SU-DHL-6 (cell line): Measurements from ENCODE around the gene IGLL5.

Experiments
- H2AFZ ChIP-seq: fragments of 200-600 bp; sonication (generic); 2 replicates; pipeline ENCODE4 v1.6.1; 2014; ENCODE audit warnings: low read depth, mild to moderate bottlenecking, moderate library complexity, mixed read lengths, antibody characterized with exemption, low read length; ENCODE audit not compliant: severe bottlenecking
- H3F3A ChIP-seq: fragments of 200-600 bp; shearing (Covaris generic); 2 replicates; pipeline ENCODE4 v1.6.0; 2016; ENCODE audit warnings: antibody characterized with exemption, mild to moderate bottlenecking; ENCODE audit not compliant: insufficient read depth
- H3K27ac ChIP-seq: fragments of 200-600 bp; sonication (generic); 2 replicates; pipeline ENCODE4 v1.5.1; 2016; ENCODE audit warnings: low read depth, mild to moderate bottlenecking, low read length, moderate library complexity, mixed read lengths
- H3K27me3 ChIP-seq: fragments of 200-600 bp; sonication (generic), shearing (Covaris generic); 2 replicates; pipeline ENCODE4 v1.6.0; 2014; ENCODE audit warnings: mild to moderate bottlenecking, low read length
- H3K36me3 ChIP-seq: fragments of 200-600 bp; sonication (generic); 2 replicates; pipeline ENCODE4 v1.6.1; 2014; ENCODE audit warnings: mild to moderate bottlenecking, low read length, mixed read lengths
- H3K4me2 ChIP-seq: fragments of 300-600, 200-600 bp; shearing (Covaris generic), sonication (generic); 2 replicates; pipeline ENCODE4 v1.6.0; 2014; ENCODE audit warnings: low read length, low read depth, mild to moderate bottlenecking; ENCODE audit not compliant: poor library complexity, severe bottlenecking
- H3K4me3 ChIP-seq: fragments of 200-600 bp; sonication (generic); 2 replicates; pipeline ENCODE4 v1.5.1; 2014; ENCODE audit warnings: antibody characterized with exemption, low read length, mild to moderate bottlenecking, mixed read lengths; ENCODE audit not compliant: insufficient read depth, poor library complexity, severe bottlenecking
- H3K79me2 ChIP-seq: fragments of 200-600 bp; sonication (generic); 2 replicates; pipeline ENCODE4 v1.6.1; 2014; ENCODE audit warnings: mild to moderate bottlenecking, low read length, moderate library complexity; ENCODE audit not compliant: insufficient read depth
- H3K9ac ChIP-seq: fragments of 200-600 bp; sonication (generic); 2 replicates; pipeline ENCODE4 v1.7.0; 2014; ENCODE audit warnings: mild to moderate bottlenecking, low read length
- H3K9me2 ChIP-seq: fragments of 200-600 bp; sonication (generic); replicated peaks from 2 replicates; pipeline ENCODE4 v1.6.1; 2014; ENCODE audit warnings: low read length; ENCODE audit not compliant: insufficient read depth
- H3K9me3 ChIP-seq: fragments of 200-600 bp; sonication (generic); 2 replicates; pipeline ENCODE4 v1.6.1; 2014; ENCODE audit warnings: low read length, mixed read lengths; ENCODE audit not compliant: insufficient read depth
- H4K20me1 ChIP-seq: fragments of 200-600 bp; sonication (generic); 2 replicates; pipeline ENCODE4 v1.6.1; 2014; ENCODE audit warnings: low read depth, mild to moderate bottlenecking, antibody characterized with exemption, low read length, moderate library complexity, mixed read lengths
- EZH2phosphoT487 ChIP-seq: fragments of 200-600 bp; sonication (generic), shearing (Covaris generic); conservative IDR thresholded peaks from 2 replicates; pipeline ENCODE4 v1.6.1; 2018; ENCODE audit warnings: mild to moderate bottlenecking, antibody characterized with exemption, low read length, moderate library complexity, mixed read lengths
- TF ChIP-seq, protein P1 (sequence below): fragments of 200-600 bp; sonication (generic); IDR thresholded peaks from one replicate; pipeline ENCODE4 v1.5.1; 2017; ENCODE audit warnings: antibody characterized with exemption, mild to moderate bottlenecking, low read length, moderate library complexity; ENCODE audit not compliant: insufficient read depth, poor library complexity, severe bottlenecking

IGLL5 gene

DNA sequence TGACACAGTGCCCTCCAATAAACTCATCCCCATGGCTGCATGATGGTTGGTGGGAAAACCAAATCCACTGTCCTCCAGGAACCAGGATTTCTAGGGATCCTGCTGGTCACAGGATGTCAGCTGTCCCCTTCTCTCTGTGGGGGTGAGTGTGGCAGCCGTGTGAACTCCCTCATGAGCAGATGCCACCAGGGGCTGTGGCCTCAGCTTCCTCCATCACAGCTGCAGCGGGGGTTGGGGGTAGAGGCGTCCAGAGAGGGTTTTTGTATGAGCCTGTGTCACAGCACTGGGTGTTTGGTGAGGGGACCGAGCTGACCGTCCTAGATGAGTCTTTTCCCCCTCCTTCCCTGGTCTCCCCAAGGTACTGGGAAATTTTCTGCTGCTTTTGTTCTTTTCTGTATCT lies 26.4 kb downstream of the IGLL5 start:
- no peak for TF ChIP-seq EZH2phosphoT487
- TF ChIP-seq, protein P1, sequence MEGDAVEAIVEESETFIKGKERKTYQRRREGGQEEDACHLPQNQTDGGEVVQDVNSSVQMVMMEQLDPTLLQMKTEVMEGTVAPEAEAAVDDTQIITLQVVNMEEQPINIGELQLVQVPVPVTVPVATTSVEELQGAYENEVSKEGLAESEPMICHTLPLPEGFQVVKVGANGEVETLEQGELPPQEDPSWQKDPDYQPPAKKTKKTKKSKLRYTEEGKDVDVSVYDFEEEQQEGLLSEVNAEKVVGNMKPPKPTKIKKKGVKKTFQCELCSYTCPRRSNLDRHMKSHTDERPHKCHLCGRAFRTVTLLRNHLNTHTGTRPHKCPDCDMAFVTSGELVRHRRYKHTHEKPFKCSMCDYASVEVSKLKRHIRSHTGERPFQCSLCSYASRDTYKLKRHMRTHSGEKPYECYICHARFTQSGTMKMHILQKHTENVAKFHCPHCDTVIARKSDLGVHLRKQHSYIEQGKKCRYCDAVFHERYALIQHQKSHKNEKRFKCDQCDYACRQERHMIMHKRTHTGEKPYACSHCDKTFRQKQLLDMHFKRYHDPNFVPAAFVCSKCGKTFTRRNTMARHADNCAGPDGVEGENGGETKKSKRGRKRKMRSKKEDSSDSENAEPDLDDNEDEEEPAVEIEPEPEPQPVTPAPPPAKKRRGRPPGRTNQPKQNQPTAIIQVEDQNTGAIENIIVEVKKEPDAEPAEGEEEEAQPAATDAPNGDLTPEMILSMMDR, result no peak
- H3K27me3 ChIP-seq, result no peaks in the 10 kb centered on the region
- no peaks in the 10 kb centered on the region for H4K20me1 ChIP-seq
- H3K4me3 ChIP-seq, result no peak overlapping the region
- no peaks in the 10 kb centered on the region for H3K9me3 ChIP-seq
- H3F3A ChIP-seq, result peaks cover 21% of the 10 kb centered on the region
- 0 out of 2 replicates have a peak, but pooled peaks cover 5% of the 10 kb centered on the region for H3K79me2 ChIP-seq
- H3K9me2 ChIP-seq, result no peaks in the 10 kb centered on the region
- no peaks in the 10 kb centered on the region for H3K36me3 ChIP-seq
- H3K4me2 ChIP-seq, result peak overlapping the region; percentile 36
- peak overlapping the region; percentile 61 for H3K27ac ChIP-seq
- peak overlapping the region; percentile 41; the same call in 1 of the 2 replicates for H3K9ac ChIP-seq
- no peak overlapping the region for H2AFZ ChIP-seq

DNA sequence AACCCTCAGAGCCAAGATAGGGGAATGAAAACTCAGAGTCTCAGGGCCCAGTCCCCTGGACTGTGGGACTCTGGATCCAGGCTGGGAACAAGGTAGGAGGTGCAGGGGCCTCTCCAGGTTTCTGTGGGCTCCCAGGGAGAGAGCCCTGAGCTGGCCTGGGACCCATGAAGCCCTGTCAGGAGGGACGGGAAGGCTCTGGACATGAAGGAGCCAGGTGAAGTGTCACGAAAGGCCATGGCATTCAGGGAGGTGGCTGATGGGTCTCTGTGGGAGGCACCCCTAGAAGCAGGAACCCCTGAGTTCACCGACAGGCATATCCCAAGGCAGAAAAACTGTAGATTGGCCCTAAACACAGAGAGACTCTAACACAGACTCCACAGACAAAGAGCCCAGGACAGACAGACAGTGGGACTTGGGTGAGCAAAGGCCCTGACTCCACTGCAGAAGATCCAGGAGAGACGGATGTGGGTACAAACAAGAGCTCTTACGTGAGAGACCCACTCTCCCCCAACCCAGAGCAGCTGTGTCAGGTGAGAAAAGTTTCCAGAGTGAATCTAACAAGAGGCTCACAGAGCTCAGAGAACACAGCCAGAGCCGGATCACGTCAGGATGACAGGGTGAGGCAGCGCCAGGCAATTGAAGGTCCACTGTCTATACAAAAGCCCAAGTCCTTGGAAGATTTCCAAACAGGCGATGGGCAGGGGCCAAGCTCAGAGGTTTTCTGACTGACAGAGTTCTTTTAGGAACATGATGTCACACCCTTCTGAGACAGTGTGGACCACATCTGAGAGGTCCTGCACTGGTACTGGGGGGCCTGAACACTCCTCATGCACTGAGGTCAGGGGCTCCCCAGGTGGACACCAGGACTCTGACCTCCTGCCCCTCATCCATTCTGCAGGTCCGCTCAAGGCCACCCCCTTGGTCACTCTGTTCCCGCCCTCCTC lies 27.4 kb downstream of the IGLL5 start:
- Histone ChIP-seq H3F3A (peaks cover 11% of the 10 kb centered on the region; the same call in 1 of the 2 replicates), H3K36me3 (no peaks in the 10 kb centered on the region), H3K4me2 (peak overlapping the region; percentile 36), H3K9ac (peak overlapping the region; percentile 41; the same call in 1 of the 2 replicates), H3K27me3 (no peaks in the 10 kb centered on the region), H3K79me2 (0 out of 2 replicates have a peak, but pooled peaks cover 5% of the 10 kb centered on the region), H4K20me1 (no peaks in the 10 kb centered on the region), H2AFZ (no peak overlapping the region), H3K27ac (peak overlapping the region; percentile 61), H3K4me3 (no peak overlapping the region), H3K9me3 (no peaks in the 10 kb centered on the region), H3K9me2 (no peaks in the 10 kb centered on the region)
- TF ChIP-seq EZH2phosphoT487, result no peak

DNA sequence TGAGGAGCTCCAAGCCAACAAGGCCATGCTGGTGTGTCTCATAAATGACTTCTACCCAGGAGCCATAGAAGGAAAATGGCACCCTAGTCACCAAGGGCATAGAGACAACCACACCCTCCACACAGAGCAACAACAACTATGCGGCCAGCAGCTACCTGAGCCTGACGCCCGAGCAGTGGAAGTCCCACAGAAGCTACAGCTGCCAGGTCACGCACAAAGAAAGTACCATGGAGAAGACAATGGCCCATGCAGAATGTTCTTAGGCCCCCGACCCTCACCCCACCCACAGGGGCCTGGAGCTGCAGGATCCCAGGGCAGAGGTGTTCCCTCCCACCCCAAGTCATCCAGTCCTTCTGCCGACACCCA lies 28.0 kb downstream of the IGLL5 start:
- no peak overlapping the region for H3K27ac ChIP-seq
- no peak overlapping the region for H2AFZ ChIP-seq
- H3K79me2 ChIP-seq, result 0 out of 2 replicates have a peak, but pooled peaks cover 5% of the 10 kb centered on the region
- H3K4me2 ChIP-seq, result no peak overlapping the region
- H3K27me3 ChIP-seq, result no peaks in the 10 kb centered on the region
- no peak overlapping the region for H3K9ac ChIP-seq
- TF ChIP-seq, protein P1, result no peak
- no peak for TF ChIP-seq EZH2phosphoT487
- no peaks in the 10 kb centered on the region for H4K20me1 ChIP-seq
- H3K36me3 ChIP-seq, result no peaks in the 10 kb centered on the region
- H3K9me2 ChIP-seq, result no peaks in the 10 kb centered on the region
- peaks cover 7% of the 10 kb centered on the region; the same call in 1 of the 2 replicates for H3F3A ChIP-seq
- H3K9me3 ChIP-seq, result no peaks in the 10 kb centered on the region
- H3K4me3 ChIP-seq, result no peak overlapping the region
